Activated naive CD8-positive, alpha-beta T cell treated with anti-CD3 and anti-CD28 coated beads, Interleukin-2, amount 50 U/mL, for 16 hours (primary cell): ENCODE data around the gene DYNC1I1.
"Not testable (repeated sequence)": the region's sequence is repeated elsewhere in the genome, so short reads cannot be mapped to it uniquely, and the experiment has no call there.

ENCODE experiments used
- DNase-seq: peaks from one replicate; pipeline ENCODE4 v3.0.0-alpha.2; 2020; ENCODE audit warnings: low read depth, low spot score

Gene DYNC1I1

DNA sequence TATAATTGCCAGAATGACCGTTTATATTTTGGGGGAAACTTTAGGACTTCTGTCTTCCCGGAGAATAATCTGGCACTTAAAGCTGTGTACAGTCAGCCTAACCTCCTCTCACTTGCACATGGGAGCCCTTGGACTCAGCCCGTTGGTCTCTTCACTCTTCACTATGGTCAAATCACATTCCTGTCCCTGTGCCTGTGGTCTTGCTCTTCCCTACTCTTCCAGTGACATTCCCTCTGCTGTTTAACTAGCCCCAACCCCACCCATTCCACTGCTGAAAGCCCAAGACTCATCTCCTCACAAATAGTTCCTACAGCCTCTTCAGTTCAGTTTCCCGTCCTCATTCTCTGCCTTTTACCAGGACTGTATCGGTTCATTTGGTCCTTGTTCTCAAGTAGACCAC is 135.0 kb downstream of the DYNC1I1 start:
- DNase-seq: no peak

DNA sequence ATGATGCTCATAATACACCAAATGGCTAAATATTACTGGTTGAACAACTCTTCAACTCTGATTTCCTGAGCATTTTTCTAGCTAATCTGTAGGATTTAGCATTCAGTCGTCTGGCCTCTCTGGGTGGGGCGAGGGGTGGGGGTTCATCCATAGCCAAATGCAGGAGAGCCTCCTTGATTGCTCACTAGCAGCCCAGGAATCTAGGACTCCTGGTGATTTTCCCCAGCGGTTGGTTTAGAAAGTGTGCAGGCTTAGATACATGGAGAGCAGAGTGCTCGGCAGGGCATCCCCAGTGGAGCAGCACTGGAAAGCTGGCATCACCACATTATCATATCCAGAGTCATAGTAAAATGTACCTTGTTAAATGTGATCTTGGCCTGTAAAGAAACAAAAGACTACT is 136.1 kb downstream of the DYNC1I1 start:
- no peak for DNase-seq

GRCh38 chr7:95910341-95910740 is 138.0 kb downstream of the DYNC1I1 start:
- DNase-seq: no peak

DNA sequence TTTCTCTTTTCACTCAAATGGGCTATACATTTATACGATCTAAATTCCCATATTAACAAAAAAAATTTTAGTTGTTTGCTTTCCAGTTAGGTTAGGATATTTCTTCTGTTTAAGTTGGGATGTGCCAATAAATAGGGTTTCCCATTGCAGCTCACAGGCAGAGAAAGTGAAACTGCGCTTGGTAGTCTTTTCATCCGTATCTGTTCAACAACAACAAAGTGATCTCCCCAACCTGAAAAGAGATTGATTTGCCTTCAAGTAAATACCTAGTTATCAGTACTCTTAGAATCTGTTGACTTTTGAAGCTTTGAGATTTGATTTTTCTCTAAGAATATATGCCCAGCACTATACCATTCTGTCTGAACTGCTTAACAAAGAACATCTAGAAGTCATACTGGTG is 143.4 kb downstream of the DYNC1I1 start:
- no peak for DNase-seq

GRCh38 chr7:95916573-95917297 is 144.4 kb downstream of the DYNC1I1 start:
- DNase-seq: peak; percentile 29

DNA sequence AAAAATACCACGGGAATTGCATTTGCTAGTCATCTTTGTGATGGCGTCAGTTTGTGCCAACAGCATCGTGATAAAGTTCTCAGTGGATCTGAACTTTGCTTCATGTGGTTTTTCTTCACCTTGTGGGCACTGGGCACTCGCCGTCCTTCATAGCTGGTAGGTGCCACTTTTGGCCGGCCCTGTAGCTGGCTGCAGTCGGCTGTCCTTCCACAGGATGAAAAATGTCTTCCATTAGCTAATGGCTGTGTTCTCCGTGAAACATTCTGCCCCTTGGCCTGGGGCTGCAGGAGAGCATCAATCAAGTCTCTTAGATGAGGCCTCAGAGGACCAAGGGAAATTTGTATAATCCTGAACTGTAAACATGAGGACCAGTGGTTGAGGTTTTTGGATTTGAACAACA is 145.3 kb downstream of the DYNC1I1 start:
- no peak for DNase-seq

- no peak for DNase-seq
Measured at GRCh38 chr7:95919556-95919955, 147.2 kb downstream of the DYNC1I1 start.

DNA sequence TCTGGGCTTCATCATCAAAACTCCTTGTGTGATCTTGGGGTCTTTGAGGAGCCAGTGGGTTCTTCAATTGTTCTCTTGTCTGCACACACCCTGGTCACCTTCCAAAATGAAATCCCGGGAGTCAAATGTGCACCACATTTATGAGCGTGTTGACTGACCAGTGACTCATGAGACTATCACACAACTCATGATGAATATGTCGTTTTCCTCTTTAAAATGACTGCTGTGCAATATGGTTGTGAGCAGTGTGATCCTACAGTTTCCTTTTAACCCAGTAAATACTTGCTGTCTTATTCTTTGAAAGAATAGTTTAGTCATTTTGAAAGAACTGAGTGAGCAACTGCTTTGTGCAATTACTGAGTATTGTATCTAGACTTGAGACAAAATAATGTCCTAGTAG is 149.2 kb downstream of the DYNC1I1 start:
- no peak for DNase-seq

GRCh38 chr7:95922191-95922590 is 149.8 kb downstream of the DYNC1I1 start:
- DNase-seq: no peak

DNA sequence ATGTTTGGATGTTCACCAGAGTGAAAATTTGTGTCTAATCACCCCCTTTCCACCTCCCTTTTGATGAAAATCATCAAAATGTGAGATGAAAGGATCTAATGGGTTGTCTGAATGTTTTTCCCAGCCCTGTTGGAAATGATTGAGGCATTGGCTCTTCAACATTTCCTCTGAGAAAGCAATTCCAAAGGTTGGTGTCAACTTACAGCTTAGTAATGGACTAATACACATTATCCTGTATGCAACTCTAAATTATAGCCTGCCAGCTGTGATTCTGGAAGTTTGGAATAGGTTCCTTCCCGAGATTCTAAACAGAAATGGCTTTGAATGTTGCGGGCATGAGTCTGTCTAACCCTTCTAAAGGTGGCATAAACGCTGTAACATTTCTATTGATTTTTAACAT is 152.9 kb downstream of the DYNC1I1 start:
- DNase-seq: no peak

DNA sequence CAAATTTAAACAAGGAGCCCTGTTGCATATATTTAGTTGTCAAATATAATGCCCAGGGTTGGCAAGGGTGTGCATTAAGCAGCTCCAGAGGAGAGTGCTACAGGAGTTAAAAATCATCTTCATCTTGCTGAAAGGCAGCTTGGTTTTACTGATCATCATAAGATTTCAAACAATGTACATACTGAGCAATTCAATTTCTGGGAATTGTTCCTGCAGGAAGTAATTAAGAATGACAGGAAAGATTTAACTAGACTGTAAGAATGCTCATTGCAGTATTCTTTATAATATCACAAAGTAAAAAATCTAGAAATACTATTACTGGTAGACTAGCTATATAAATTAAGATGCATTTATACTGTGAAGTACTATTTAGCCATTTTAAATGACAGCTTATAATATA is 153.6 kb downstream of the DYNC1I1 start:
- no peak for DNase-seq

DNA sequence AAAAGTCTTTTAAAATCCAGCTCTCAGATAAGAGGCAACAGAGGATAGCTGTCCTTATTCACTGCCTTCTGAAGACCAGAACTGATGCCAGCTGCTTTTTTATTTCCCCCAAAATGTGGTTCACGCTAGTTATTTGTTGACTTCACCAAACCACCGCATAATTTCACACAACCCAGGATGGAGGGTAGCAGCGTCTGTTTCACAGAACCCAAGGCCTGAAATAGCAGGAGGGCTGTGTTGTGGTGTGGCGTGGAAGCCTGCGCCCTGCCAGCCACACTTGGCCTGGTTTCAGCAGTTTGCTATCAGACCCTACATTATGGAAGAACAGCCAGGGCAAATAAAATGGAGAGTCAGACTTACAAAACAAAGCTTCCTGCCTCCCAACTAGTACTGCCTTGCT is 155.4 kb downstream of the DYNC1I1 start:
- DNase-seq: no peak

DNA sequence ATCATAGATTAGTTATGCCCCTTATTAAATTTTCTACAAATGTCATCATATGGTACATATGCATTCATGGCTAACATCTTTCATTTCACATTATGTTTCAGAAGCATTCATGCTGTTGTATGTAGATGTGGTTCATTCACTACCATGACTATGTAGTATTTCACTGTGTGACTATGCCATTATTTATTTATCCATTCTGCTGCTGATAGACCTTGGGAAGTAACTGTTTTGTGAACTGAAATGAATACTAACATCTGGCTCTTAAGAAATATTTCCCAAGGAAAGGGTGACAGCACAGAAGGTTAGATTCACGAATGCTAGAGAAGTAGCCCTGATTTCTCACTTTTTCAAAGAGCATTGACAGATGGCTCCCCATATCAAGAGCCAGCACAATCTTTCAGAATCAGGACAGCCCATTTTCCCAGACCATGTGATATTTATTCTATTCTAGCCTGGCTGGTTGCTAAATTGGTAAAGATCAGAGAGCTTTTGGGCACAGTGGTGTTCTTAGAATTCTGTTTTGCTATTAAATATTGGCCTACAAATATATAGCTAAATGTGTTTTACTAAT is 157.4 kb downstream of the DYNC1I1 start:
- DNase-seq: no peak

GRCh38 chr7:95931460-95932232 is 159.3 kb downstream of the DYNC1I1 start:
- no peak for DNase-seq

DNA sequence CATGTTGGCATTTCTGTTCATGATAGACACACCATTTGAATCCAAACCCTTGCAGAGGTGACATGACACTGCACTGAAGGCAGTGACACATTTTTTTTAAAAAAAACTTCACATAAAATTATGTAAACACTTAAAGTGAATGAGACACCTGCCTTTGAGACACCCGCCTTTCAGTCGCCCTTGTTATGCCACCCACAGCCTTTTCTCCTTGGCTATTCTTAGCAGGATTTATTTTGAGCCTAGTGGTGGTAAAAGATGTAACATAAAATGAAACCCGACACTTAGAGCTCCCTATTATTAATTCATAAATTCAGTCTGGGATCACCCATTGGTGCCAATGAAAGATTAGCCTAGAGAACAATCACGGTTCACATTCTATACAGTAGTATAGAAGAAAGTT is 161.3 kb downstream of the DYNC1I1 start:
- DNase-seq: no peak

- not testable (repeated sequence) for DNase-seq
Measured at GRCh38 chr7:95944867-95945266, 172.5 kb downstream of the DYNC1I1 start.

DNA sequence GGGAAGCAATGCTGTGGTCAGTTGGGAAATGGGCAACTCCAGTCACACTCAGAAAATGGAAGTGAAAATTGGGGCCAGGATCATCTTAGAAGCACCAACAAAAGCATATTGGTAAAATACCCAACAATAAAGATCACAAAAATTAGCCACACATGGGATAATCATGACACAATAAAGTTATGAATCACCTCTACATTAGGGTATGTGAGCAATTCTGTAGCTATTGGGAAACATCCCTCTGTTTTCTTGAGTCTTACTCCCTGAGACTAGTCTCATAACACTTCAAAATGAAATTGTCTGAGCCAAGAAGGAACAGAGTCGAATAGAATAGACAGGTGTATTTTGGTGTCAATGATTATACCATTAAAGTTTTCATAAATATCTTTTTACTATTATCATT is 178.3 kb downstream of the DYNC1I1 start:
- no peak for DNase-seq

- DNase-seq: no peak
Measured at GRCh38 chr7:95951531-95951930, 179.2 kb downstream of the DYNC1I1 start.

- DNase-seq: no peak
Measured at GRCh38 chr7:95951997-95952795, 179.8 kb downstream of the DYNC1I1 start.

- DNase-seq: no peak
Measured at GRCh38 chr7:95952851-95953250, 180.5 kb downstream of the DYNC1I1 start.

- DNase-seq: no peak
Measured at GRCh38 chr7:95955748-95956147, 183.4 kb downstream of the DYNC1I1 start.

- DNase-seq: no peak
Measured at GRCh38 chr7:95957510-95957909, 185.2 kb downstream of the DYNC1I1 start.
